A673 (cell line): ENCODE measurements around the gene SERPINA9. TPM values are rescaled to one million over a fixed set of nuclear protein-coding genes. Genes with fewer than 3 reads are reported as not detected.
"Not testable (repeated sequence)": the region's sequence is repeated elsewhere in the genome, so short reads cannot be mapped to it uniquely, and the experiment has no call there.

ENCODE experiments used
- BruUV-seq: library from RNA; stranded (reverse); fragments of 400-500 nt; replicated peaks from 2 replicates; lab custom pipeline; 2021; lab: Mats Ljungman, UMichigan
- CTCF ChIA-PET: fragments of 300-600 bp; sonication (Branson Sonifier 250); formaldehyde crosslinking; loops from one replicate; lab custom pipeline; 2022; ENCODE audit warnings: antibody characterized with exemption; lab: Charles Lee
- POLR2A ChIA-PET: fragments of 300-600 bp; sonication (Branson Sonifier 250); formaldehyde crosslinking; loops from one replicate; lab custom pipeline; 2022; ENCODE audit warnings: antibody characterized with exemption; ENCODE audit not compliant: low non-redundant PET; lab: Charles Lee
- DNase-seq: peaks from one replicate; pipeline ENCODE4 v3.0.0-alpha.2; 2015; ENCODE audit warnings: low spot score
- H3K27ac ChIP-seq: fragments of 200-600 bp; sonication (generic); 2 replicates; pipeline ENCODE4 v1.5.1; 2016; ENCODE audit warnings: mixed run types, low read depth, mild to moderate bottlenecking, mixed read lengths, antibody characterized with exemption, low read length; ENCODE audit not compliant: poor library complexity, severe bottlenecking
- H3K27me3 ChIP-seq: fragments of 200-600 bp; sonication (generic); replicated peaks from 2 replicates; pipeline ENCODE4 v1.6.1; 2017; ENCODE audit warnings: mixed run types, low read depth, mild to moderate bottlenecking, mixed read lengths, antibody characterized with exemption, low read length; ENCODE audit not compliant: insufficient read depth, poor library complexity
- H3K36me3 ChIP-seq: fragments of 200-600 bp; sonication (generic); 2 replicates; pipeline ENCODE4 v1.6.1; 2016; ENCODE audit warnings: mixed run types, mild to moderate bottlenecking, mixed read lengths, antibody characterized with exemption, low read length; ENCODE audit not compliant: insufficient read depth, poor library complexity, severe bottlenecking
- H3K4me1 ChIP-seq: fragments of 200-600 bp; sonication (generic); 2 replicates; pipeline ENCODE4 v1.6.1; 2017; ENCODE audit warnings: mixed run types, mild to moderate bottlenecking, mixed read lengths, antibody characterized with exemption, low read length; ENCODE audit not compliant: insufficient read depth, poor library complexity, severe bottlenecking
- H3K4me3 ChIP-seq: fragments of 200-600 bp; sonication (generic); 2 replicates; pipeline ENCODE4 v1.5.1; 2016; ENCODE audit warnings: low read depth, mixed run types, mild to moderate bottlenecking, mixed read lengths, low read length; ENCODE audit not compliant: poor library complexity, severe bottlenecking
- H3K9me3 ChIP-seq: fragments of 200-600 bp; sonication (generic); 2 replicates; pipeline ENCODE4 v1.6.1; 2016; ENCODE audit warnings: mixed run types, low read depth, mild to moderate bottlenecking, mixed read lengths, antibody characterized with exemption, low read length; ENCODE audit not compliant: poor library complexity, severe bottlenecking
- EZH2 ChIP-seq: fragments of 200-600 bp; sonication (generic); IDR thresholded peaks from 2 replicates; pipeline ENCODE4 v1.6.1; 2017; ENCODE audit warnings: borderline replicate concordance, low read depth, mild to moderate bottlenecking, mixed read lengths, antibody characterized with exemption, low read length; ENCODE audit not compliant: poor library complexity, severe bottlenecking
- intact Hi-C: fragments of 100-400 bp; cut with micrococcal nuclease; formaldehyde crosslinking; loops from one replicate; pipeline ENCODE4 v1.10.0; 2022; ENCODE audit not compliant: unreplicated experiment
- total RNA-seq: library from RNA; stranded (reverse); gene quantifications from 2 replicates; pipeline ENCODE4 v1.2.3, GENCODE V29; 2021
- TF ChIP-seq, protein P1 (sequence below): fragments of 300-800, 200-600 bp; sonication (generic); conservative IDR thresholded peaks from 2 replicates; pipeline ENCODE4 v1.5.1; 2017; ENCODE audit warnings: low read depth, mild to moderate bottlenecking, antibody characterized with exemption, low read length, moderate library complexity, mixed read lengths

SERPINA9 gene
- total RNA-seq, 1 experiment from 2014 or later = not detected

DNA sequence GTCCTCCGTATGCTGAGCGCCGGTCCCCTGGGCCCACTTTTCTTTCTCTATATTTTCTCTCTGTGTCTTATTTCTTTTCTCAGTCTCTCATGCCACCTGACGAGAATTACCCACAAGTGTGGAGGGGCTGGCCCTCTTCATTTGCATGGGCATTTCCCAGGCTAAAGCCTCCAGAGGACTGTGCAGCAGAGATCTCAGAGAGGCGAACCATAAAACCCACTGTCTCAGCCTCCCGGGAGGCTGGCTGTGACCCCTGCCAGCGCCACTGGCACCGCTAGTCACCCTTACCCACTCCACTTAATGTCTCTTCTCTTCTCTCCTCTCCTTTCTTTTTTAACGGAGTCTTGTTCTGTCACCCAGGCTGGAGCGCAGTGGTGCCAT, 7.1 kb upstream of the SERPINA9 start:
- no TSS peak for BruUV-seq
- CTCF ChIA-PET = no interaction called here
- Histone ChIP-seq H3K9me3 (peaks cover 4% of the 10 kb centered on the region), H3K4me3 (no peak overlapping the region), H3K4me1 (peaks cover 6% of the 10 kb centered on the region), H3K27me3 (peaks cover 4% of the 10 kb centered on the region), H3K36me3 (no peaks in the 10 kb centered on the region), H3K27ac (no peak overlapping the region)
- no peak for DNase-seq
- intact Hi-C loops = no loop called here
- no peak for TF ChIP-seq EZH2
- TF ChIP-seq, protein P1, sequence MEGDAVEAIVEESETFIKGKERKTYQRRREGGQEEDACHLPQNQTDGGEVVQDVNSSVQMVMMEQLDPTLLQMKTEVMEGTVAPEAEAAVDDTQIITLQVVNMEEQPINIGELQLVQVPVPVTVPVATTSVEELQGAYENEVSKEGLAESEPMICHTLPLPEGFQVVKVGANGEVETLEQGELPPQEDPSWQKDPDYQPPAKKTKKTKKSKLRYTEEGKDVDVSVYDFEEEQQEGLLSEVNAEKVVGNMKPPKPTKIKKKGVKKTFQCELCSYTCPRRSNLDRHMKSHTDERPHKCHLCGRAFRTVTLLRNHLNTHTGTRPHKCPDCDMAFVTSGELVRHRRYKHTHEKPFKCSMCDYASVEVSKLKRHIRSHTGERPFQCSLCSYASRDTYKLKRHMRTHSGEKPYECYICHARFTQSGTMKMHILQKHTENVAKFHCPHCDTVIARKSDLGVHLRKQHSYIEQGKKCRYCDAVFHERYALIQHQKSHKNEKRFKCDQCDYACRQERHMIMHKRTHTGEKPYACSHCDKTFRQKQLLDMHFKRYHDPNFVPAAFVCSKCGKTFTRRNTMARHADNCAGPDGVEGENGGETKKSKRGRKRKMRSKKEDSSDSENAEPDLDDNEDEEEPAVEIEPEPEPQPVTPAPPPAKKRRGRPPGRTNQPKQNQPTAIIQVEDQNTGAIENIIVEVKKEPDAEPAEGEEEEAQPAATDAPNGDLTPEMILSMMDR = no peak
- POLR2A ChIA-PET = no interaction called here

DNA sequence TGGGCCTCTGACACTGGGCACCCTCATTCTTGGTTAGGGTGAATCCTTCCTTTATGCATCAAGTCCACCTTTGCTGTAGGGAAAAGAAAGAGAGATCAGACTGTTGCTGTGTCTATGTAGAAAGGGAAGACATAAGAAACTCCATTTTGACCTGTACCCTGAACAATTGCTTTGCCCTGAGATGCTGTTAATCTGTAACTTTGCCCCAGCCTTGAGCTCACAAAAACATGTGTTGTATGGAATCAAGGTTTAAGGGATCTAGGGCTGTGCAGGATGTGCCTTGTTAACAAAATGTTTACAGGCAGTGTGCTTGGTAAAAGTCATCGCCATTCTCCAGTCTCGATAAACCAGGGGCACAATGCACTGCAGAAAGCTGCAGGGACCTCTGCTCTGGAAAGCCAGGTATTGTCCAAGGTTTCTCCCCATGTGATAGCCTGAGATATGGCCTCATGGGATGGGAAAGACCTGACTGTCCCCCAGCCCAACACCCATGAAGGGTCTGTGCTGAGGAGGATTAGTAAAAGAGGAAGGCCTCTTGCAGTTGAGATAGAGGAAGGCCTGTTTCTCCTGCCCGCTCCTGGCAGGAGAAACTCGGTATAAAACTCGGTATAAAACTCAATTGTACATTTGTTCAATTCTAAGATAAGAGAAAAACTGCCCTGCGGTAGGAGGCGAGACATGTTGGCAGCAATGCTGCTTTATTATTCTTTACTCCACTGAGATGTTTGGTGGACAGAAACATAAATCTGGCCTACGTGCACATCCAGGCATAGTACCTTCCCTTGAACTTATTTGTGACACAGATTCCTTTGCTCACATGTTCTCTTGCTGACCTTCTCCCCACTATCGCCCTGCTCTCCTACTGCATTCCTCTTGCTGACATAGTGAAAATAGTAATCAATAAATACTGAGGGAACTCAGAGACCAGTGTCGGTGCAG, 6.4 kb upstream of the SERPINA9 start:
- DNase-seq, H3K36me3 ChIP-seq, CTCF ChIA-PET, BruUV-seq, H3K4me3 ChIP-seq, intact Hi-C loops, H3K9me3 ChIP-seq, H3K4me1 ChIP-seq, H3K27me3 ChIP-seq, H3K27ac ChIP-seq, POLR2A ChIA-PET: not testable (repeated sequence)

DNA sequence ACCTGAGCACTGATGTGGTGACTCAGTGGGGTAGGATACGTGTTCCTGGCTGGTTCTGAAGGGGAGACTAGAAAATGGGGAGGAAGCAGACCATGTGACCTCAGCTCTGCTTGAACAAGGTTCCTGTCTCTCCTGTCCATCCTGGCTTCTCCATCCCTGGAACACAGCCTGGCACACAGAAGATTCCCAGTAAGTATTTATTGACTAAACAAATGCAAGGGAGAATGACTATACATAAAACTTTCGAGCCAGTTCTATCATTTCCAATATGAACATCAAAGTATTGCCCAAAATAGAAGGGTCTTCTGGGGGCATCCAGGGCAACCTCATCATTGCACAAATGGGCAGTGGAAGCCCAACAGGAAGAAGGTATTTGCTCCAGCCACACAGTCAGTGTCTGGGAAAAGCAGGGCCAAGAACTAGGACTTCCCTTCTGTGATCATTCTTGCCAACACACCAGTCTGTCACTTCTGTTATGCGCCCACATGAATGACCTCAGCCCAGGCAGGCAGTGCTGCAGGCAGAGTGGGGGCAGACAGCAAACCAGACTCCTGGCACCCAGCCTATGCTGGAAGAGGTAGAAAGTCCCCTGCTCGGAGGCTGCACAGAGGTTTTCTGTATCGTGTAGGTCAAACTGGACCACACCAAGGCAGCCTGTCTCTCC, 5.6 kb upstream of the SERPINA9 start:
- no peak overlapping the region for H3K27ac ChIP-seq
- intact Hi-C loops = no loop called here
- no TSS peak for BruUV-seq
- ChIA-PET CTCF (no interaction called here), POLR2A (no interaction called here)
- H3K4me3 ChIP-seq = no peak overlapping the region
- peaks cover 6% of the 10 kb centered on the region for H3K27me3 ChIP-seq
- no peak for DNase-seq
- peaks cover 6% of the 10 kb centered on the region for H3K4me1 ChIP-seq
- TF ChIP-seq, protein P1 = no peak
- no peak for TF ChIP-seq EZH2
- H3K9me3 ChIP-seq = peaks cover 5% of the 10 kb centered on the region
- no peaks in the 10 kb centered on the region for H3K36me3 ChIP-seq
